GM12874 (cell line): Measurements from ENCODE around the gene XYLT2.

Experiments used
- TF ChIP-seq, protein P1 (sequence below): IDR thresholded peaks from 2 replicates; pipeline ENCODE4 v1.5.1; 2011; ENCODE audit warnings: low read depth, mild to moderate bottlenecking, control low read depth, low read length, moderate library complexity; ENCODE audit not compliant: insufficient read depth

Gene XYLT2

DNA sequence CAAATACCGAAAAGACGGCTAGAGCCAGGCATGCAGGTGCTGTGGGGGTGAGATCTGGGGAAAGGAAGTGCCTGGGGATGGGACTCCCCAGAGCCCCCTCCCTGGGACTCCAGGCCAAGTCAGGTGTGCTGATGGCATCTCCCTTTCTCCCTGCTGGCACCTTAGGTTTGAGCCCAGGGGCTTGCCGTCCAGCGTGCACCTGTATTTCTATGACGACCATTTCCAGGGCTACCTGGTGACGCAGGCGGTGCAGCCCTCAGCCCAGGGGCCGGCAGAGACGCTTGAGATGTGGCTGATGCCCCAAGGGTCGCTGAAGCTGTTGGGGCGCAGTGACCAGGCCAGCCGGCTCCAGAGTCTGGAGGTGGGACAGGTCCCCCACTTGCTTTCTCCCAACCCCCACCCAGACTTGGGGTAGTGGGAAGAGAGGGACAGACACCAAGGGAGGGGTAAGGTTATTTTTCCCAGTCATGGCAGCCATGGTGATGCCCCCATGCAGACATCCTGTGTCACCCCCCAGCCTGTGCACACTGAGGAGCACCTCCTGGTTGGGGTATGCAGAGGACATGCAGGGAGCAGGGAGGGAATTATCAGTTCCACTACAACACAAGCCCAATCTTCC is 11.1 kb downstream of the XYLT2 start:
- TF ChIP-seq, protein P1, sequence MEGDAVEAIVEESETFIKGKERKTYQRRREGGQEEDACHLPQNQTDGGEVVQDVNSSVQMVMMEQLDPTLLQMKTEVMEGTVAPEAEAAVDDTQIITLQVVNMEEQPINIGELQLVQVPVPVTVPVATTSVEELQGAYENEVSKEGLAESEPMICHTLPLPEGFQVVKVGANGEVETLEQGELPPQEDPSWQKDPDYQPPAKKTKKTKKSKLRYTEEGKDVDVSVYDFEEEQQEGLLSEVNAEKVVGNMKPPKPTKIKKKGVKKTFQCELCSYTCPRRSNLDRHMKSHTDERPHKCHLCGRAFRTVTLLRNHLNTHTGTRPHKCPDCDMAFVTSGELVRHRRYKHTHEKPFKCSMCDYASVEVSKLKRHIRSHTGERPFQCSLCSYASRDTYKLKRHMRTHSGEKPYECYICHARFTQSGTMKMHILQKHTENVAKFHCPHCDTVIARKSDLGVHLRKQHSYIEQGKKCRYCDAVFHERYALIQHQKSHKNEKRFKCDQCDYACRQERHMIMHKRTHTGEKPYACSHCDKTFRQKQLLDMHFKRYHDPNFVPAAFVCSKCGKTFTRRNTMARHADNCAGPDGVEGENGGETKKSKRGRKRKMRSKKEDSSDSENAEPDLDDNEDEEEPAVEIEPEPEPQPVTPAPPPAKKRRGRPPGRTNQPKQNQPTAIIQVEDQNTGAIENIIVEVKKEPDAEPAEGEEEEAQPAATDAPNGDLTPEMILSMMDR, result no peak

DNA sequence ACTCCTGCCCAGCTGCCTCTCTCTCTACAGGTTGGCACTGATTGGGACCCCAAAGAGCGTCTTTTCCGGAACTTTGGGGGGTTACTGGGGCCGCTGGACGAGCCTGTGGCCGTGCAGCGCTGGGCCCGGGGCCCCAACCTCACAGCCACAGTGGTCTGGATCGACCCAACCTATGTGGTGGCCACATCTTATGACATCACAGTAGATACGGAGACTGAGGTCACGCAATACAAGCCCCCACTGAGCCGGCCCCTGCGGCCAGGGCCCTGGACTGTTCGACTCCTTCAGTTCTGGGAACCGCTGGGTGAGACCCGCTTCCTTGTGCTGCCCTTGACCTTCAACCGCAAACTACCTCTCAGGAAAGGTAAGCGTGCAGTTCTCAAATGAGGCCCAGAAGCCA is 12.3 kb downstream of the XYLT2 start:
- TF ChIP-seq, protein P1, result no peak

DNA sequence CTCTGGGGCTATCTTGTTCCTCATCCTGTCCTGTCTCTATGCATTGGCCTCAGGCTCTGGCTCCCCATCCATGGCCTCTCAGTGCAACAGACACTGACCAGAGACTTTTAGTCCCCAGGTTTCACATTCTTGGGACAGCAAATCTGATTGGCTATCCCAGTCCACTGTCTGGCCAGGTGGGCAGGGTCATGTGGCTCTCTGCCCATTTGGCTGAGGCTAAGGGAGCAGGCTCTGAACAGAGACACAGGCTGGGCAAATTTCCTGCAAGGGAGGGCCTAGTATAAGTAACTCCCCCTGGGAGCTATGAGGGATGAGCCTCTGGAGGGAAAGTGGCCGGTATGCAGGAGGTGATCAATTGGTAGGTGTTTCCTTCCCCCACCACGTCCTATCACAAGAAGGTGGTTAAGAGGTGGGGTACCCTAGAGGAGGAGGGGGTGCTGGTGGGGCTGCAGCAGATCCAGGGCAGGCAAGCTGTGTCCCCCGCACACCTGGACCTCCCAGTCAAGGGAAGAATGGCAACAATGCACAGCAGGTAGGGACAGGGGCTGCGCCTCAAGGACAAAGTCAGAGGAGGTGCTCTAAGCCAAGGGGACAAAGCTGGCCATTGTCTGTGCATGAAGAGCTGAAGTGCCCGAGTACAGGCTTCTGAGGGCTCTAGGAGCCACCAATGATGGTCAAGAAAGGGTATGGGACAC is 13.2 kb downstream of the XYLT2 start:
- TF ChIP-seq, protein P1, result no peak

DNA sequence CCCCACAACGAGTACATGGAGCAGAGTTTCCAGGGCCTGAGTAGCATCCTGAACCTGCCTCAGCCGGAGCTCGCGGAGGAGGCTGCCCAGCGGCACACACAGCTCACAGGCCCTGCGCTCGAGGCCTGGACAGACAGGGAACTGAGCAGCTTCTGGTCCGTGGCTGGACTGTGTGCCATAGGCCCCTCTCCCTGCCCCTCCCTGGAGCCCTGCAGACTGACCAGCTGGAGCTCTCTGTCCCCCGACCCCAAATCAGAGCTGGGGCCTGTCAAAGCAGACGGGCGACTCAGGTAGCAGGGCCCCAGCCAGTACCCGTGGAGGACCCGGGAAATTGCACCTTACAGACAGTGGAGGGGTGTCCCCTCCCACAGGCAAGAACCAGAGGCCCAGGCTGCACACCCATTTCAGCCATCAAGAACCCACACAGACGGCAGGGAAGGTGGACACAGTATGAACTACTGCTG is 14.1 kb downstream of the XYLT2 start:
- TF ChIP-seq, protein P1, result no peak

DNA sequence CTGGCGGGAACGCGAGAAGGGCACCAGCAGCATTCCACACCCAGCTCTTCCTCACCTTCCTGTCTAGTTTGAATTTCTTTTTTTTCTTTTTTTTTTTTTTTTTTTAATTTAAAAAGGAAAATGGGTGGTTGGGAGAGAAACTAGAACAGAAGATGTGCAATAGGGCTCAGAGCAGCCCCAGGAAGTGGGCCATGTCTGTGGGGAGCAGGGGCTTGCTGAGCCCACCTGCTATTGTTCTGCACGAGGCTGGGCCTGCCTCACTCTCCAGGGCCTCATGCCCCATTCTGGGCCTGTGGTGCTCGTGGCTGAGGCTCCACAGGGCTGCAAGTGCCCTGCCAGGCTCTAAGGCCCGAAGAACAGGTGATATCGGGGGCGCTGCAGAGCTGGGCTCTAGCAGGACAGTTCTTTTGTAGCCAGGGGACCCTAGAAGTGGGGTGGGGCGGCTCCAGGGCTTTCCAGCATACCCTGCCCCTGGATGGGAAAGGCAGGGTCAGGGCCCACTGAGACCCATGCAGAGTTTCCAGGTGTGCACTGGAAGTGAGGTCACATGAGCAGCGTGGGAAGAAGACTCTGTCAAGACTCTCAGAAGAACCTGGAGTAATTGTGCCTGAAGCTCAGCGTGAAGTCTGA is 14.7 kb downstream of the XYLT2 start:
- TF ChIP-seq, protein P1, result no peak

DNA sequence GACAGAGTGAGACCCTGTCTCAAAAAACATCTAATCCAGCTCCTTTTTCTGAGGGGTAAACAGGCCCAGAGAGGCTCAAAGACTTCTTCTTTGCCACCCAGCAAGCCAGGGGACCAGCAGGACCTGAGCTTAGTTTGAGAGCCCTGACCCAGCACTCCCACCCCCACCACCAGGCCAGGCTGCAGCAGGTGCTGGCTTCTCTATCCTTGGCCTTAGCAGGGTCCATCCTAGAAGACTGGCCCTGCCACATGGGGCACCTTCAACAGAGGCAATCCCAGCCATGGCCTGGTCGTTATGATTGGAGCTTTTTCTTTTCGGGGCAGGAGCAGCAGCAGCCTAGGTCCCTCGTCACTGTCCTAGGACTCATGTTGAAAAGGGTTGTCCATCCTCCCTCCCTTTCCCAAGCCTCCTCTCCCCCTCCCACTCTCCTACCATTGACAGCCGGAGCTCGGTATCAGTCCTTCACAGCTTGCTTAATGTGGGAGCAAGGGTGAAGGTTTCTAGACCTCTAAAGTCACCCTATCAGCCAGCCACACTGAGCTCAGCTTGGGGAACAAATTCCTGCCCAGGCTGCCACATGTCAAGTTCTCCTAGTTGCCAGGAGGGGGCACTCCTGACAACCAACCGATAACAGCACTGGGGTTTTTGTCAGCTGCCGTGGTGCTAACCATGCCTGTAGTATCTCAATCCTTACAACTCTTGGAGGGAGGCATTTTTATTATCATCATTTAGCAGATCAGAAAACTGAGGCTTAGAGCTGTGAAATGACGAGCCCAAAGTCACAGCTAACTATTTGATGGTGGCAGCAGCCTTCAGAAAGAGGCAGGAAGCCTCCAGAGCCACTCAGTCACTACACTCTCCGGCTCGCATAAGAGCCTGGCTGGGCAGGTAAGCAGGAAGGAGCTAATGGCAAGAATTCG is 15.9 kb downstream of the XYLT2 start:
- TF ChIP-seq, protein P1, result peak; percentile 84
